GM12864 (cell line): ENCODE results near the gene MAPKAP1.

Experiments used
- DNase-seq: peaks from one replicate; pipeline ENCODE4 v3.0.0-alpha.2; 2011; ENCODE audit warnings: low read depth
- H3K4me3 ChIP-seq: 2 replicates; pipeline ENCODE4 v1.5.1; 2011; ENCODE audit warnings: mild to moderate bottlenecking, low read depth, low read length, control low read depth
- TF ChIP-seq, protein P1 (sequence below): IDR thresholded peaks from 2 replicates; pipeline ENCODE4 v1.5.1; 2011; ENCODE audit warnings: low read depth, mild to moderate bottlenecking, moderate library complexity, low read length, control low read depth, inconsistent platforms; ENCODE audit errors: missing control alignments

Gene MAPKAP1

DNA sequence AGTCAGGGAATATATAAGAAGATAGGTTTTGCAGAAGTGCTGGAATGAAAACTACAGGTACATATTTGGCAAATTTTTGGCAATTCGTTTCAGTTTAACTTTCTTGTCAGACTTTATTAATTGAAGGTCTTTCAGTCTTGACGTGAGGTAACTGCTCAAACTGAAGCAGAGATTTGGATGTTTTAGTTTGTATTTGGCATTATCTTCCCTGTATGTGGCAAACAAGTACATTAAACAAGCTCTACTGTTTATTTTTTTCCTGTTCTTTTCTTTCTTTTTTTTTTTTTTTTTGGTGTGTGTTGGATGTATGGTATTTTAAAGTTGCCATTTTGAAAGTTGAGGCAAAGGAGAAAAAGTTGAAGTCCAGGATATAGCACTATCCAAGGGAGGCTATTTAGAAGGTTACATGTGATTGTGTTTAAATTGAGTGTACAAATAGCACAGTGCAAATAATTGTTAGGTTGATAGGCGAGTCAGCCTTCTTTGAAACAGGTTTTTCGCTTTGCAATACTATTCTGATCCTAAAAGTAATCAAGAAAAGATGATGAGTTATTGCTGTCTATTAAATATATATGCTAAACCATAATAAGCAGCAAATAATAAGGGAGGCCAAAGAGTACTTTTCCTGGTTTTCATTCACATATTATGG is 42.4 kb upstream of the MAPKAP1 start:
- TF ChIP-seq, protein P1, sequence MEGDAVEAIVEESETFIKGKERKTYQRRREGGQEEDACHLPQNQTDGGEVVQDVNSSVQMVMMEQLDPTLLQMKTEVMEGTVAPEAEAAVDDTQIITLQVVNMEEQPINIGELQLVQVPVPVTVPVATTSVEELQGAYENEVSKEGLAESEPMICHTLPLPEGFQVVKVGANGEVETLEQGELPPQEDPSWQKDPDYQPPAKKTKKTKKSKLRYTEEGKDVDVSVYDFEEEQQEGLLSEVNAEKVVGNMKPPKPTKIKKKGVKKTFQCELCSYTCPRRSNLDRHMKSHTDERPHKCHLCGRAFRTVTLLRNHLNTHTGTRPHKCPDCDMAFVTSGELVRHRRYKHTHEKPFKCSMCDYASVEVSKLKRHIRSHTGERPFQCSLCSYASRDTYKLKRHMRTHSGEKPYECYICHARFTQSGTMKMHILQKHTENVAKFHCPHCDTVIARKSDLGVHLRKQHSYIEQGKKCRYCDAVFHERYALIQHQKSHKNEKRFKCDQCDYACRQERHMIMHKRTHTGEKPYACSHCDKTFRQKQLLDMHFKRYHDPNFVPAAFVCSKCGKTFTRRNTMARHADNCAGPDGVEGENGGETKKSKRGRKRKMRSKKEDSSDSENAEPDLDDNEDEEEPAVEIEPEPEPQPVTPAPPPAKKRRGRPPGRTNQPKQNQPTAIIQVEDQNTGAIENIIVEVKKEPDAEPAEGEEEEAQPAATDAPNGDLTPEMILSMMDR, result no peak
- H3K4me3 ChIP-seq, result no peak overlapping the region; the same call in 1 of the 2 replicates
- DNase-seq, result no peak

DNA sequence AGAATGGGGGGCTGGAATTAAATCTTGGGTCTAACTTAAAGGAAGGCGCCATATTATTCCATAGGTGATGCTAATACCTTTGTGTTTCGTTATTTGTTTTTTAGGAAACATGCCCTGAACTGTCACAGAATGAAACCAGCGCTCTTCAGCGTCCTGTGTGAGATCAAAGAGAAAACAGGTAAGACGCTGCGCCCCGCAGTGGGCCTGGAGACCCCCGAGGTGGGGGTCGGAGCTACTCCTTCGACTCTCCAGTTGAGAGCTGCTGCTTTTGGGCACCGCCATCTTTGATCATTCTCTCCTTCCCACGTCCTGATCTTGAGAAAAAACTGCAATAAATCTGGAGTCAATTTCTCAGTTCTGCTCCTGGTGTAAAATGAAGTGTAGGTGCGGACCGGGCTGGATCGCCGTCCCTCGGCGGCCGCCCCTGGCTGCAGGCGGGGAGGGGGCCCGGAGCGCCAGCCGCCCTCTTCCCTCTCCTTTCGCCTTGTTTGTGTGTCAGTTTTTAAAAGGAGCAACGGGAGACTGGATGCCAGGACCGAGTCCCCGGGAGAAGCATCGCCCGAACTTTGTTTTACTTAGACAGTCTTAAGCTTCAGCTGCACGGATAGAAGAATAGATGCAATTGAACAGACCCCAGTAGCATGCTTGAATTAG is 41.6 kb upstream of the MAPKAP1 start:
- TF ChIP-seq, protein P1, result no peak
- peak overlapping the region; percentile 98 for H3K4me3 ChIP-seq
- no peak for DNase-seq

DNA sequence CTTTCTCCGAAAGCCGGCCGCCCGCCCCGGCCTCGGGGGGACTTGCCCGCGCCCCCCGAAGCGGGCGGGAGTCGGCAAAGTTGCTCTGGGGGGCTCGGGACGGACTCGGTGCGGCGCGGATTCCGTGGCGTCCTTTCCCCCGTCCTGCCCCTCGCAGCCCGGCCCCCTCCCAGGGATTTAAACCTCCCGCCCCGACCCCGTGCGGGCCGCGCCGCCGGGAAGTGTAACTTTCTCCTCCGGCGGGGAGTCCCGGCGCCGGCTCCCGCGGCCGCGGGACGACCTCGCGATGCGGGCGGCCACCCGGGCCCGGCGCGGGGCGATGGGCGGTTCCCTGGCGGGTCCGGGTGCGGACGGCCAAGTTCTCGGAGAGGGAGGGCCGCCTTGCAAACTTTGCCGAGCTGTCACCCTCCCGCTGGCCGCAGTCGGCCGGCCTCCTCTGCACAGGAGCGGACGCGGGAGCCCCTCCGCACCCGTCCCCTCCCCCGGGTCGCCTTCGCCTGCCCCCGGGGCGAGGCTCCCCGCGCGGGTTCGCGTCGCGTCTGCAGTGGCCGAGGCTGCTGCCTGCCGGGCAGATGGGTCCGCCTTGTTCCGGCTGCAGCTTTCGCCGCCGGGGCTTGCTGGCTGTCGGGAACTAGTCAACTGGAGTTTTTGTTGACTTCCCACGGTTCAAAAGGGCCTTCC is 40.9 kb upstream of the MAPKAP1 start:
- TF ChIP-seq, protein P1, result no peak
- no peak for DNase-seq

DNA sequence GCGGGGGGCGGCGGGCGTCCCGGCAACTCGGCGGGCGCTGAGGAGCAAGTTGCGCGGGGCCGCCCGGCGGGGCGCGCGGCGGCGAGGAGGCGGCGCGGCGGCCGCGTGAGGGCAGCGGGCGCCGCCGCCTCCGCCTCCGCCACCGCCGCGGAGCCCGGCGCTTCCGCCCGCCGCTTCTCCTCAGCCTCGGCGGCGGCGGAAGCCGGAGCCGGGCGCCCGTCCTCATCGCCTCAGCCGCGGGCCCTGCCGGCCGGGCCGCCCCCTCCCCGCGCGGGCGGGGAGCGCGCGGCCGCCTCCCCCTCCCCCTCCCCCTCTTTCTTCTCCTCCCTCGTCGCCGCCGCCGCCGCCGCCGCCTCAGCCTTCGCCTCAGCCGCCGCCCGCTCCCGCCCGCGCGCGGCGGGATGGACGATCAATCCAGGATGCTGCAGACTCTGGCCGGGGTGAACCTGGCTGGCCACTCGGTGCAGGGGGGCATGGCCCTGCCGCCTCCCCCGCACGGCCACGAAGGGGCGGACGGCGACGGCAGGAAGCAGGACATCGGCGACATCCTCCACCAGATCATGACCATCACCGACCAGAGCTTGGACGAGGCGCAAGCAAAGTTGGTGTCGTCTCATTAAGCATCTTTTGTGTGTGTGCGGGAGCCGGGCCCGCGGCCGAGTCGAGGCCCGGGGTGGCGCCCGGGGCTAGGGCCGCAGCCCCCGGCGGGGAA is 40.2 kb upstream of the MAPKAP1 start, which contains the start of gene PBX3:
Gene PBX3 (plus strand): TSS at position 321 of the 712 bp plus-strand sequence.
- no peak for DNase-seq

More for the DNA sequence above, 40.9 kb upstream of the MAPKAP1 start:
- H3K4me3 ChIP-seq, result peak overlapping the region; percentile 98

DNA sequence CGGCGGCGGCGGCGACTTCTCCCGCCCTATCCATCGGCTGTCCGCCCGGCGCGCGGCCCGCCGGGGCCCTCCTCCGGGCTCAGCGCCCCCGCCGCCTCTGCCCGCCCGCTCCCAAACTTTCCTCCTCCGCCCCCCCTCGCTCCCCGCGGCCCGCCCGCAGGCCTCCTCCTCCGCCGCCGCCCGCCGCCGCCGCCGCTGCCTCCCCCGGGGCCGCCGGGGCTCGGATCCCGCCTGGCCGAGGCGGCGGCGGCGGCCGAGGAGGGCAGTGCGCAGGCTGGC is 39.7 kb upstream of the MAPKAP1 start:
- TF ChIP-seq, protein P1, result no peak
- H3K4me3 ChIP-seq, result peak overlapping the region; percentile 98; the same call in 1 of the 2 replicates
- no peak for DNase-seq

More for the DNA sequence above, 40.2 kb upstream of the MAPKAP1 start, which contains the start of gene PBX3:
- H3K4me3 ChIP-seq, result peak within 1 kb of the TSS; percentile 98
- TF ChIP-seq, protein P1, result no peak

DNA sequence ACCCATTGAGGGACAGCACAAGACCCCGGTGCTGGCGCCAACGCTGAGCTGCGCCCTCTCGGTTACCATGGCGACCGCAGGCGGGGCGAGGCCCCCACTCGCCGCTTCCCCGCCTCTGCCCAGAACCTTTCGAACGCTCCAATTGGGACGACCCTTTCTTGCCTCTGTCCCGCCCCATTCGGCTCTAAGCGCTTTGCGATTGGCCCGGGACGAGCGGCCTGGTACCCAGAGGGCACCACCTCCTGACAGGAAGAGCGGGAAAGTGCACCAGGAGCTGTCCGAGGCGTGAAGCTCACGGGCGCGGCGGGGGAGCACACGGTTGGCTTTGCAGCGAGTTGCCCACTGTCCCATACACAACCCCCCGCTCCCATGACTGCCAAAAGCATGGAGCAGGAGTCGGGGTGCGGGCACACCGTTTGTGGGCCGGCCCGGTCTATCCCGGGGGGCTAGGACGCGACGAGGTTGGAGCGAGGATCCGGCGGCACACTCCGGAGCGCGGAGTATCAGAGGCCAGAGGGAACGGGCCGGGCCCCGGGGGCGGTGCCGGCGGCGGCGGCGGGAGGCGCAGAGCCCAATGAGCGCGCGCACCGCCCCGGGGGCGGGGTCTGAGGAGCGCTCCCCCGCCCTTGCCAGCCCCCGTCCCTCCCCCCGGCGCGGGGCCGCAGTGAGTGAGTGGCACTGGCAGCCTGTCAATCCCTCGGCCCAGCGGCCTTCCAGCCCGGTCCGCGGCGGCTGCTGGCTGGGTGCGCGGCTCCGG is 39.2 kb upstream of the MAPKAP1 start:
- peak; percentile 88 for DNase-seq
- H3K4me3 ChIP-seq, result peak overlapping the region; percentile 98
- TF ChIP-seq, protein P1, result no peak
